GM19463 (cell line): ENCODE results near the gene SPRR2E.
"Not testable (repeated sequence)": the region's sequence is repeated elsewhere in the genome, so short reads cannot be mapped to it uniquely, and the experiment has no call there.

Source experiments
- ATAC-seq: cut with Tn5 transposase; IDR thresholded peaks from one replicate; pipeline ENCODE4 v1.9.1; 2021; ENCODE audit warnings: mild to moderate bottlenecking, moderate library complexity; ENCODE audit not compliant: unreplicated experiment

SPRR2E gene

GRCh38 chr1:153070243-153070642 lies 24.1 kb downstream of the SPRR2E start:
- no peak for ATAC-seq

DNA sequence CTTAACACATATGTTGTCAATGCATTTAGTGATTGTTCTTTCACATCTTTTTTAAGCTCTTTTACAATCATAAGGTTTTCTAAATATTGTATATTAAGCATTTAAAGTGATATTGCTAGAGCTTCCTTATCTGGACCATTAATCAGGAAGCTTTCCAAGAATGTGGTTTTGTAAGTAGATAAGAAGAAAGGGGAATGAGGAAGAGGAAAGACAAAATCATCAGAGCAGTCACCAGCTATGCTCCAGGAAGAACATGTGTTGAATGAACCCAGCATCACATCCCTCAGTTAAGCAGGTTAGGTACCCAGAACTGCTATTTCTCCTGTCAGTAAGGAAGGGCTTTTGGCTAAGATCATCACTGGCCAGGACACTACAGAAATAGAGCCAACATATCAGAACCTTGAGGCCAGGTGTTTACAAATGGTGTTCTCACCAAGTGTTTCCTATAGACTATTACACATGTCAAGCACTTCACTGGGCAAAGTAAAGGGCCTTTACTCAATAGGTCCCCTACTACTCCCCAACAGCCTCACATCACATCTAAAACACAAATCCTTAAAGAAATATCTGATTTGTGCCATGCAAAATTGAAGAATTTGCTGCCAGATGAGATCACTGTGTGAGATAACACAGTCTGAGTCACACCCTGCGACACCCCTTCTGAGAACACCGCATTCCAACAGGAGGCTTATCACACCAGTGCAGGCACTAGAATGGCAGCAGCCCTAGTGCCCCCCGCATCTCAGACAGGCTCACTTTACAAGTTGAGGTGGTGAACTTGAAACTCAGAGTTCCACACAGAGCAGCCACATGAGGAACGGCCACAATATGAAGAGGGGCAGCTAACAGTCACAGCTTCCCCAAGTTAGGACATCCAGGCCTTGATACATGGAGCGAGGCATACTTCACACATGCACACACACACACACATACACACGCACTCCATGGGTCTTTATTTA lies 35.2 kb downstream of the SPRR2E start:
- no peak for ATAC-seq

DNA sequence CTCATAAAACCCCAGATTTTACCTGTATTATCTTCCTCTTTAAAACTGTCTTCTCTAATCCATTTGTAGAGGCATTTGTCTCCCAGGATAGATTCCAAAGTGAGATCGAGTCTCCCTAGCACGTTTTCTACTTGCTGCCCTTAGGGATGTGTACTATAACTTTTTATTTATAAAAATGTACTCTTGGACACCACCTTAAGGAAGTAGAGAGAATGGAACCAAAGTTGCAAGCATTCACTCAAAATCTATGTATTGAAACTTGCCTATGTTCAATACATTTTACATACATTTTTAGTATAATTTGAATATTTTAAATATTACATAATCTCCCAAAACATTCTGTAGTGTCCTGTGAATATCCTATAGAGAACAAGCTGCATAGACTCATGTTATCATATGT lies 36.2 kb downstream of the SPRR2E start:
- no peak for ATAC-seq

- no peak for ATAC-seq
Measured at GRCh38 chr1:153057375-153057774, 37.0 kb downstream of the SPRR2E start, which contains the start of gene SPRR2A. Gene SPRR2A (minus strand): TSS chr1:153057512. CDS start chr1:153056735, 777 bp downstream.

DNA sequence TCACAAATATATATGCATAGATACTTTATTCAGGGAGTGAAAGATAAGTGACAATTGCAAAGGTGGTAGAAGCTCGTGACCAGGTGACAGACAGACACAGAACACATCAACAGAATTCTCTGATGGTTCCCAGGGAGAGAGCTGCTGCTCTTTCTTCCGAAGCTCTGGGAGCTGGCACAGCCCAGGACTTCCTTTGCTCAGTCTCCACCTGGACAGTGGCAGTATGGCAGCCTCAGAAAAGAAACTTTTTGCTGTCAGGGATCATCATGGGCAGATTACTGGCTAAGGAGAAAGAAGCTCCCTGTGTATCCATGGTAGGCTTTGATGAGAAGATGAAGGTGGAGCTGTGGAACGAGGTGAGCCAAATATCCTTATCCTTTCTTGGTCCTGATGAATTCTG lies 38.2 kb downstream of the SPRR2E start:
- ATAC-seq, result not testable (repeated sequence)

DNA sequence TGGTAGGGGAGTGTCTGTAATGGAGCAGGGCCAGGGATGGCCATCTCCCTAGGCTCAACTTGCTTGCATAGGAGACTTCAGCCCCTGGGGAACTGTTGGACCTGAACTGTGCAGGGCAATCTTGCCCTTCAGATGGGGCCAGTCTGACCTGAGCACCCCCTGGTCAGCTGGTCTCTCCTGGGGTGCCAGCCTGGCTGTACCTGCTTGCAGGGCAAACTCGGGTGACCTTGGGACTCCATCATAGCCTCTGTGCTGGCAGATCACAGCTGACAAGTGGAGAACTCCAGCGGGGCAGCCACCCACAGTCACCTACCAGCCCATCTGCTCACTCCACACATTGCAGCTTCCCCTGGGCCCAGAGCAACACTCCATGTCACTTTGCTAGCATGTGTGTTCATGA lies 45.1 kb downstream of the SPRR2E start:
- ATAC-seq, result no peak
